Inflammatory macrophage treated with lipopolysaccharide for 1 hour (primary cell): ENCODE measurements around the gene ITPR1.

ENCODE experiments used
- DNase-seq, 2 donors: peaks; one replicate each; pipeline ENCODE4 v3.0.0-alpha.2; 2020 to 2022

The ITPR1 gene

DNA sequence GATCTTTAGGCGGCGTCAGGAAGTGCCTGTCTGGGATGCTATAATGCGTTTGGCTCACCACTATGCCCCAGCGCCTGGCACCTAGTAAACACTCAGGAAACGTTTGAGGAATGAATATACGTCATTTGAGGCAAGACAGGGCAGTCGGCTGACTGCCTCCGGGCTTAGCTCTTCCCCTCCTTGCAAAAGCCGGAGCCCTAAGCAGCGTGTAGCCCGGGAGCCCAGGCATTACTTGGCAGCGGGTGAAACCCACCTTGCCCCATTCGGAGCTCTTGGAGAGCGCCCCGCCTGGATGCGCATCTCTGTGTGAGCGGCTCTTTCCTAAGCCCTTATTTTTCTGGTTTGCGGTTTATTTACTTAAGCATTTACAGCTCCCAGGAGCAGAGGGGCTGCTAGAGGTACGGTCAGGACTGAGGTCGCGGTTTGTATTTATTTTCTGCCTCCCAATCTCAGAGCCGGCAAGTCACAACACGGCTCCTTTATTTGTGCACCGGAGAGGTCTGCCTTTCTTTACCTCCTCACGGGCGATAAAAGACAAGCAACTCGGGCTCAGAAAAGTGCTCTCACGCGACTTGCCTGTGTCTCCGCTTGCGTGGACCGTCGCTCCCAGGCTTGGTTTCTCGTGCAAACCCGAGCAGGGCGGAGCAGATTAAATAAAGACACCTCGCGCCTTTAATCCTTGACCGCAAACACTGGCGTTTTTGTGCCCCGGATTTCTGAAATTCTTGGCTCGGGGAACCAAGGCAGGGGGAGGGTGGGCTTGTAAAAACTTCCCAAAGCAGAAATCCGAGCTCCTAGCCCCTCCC lies 737 bp upstream of the ITPR1 start:
- DNase-seq, result peak; percentile 43 to 62

DNA sequence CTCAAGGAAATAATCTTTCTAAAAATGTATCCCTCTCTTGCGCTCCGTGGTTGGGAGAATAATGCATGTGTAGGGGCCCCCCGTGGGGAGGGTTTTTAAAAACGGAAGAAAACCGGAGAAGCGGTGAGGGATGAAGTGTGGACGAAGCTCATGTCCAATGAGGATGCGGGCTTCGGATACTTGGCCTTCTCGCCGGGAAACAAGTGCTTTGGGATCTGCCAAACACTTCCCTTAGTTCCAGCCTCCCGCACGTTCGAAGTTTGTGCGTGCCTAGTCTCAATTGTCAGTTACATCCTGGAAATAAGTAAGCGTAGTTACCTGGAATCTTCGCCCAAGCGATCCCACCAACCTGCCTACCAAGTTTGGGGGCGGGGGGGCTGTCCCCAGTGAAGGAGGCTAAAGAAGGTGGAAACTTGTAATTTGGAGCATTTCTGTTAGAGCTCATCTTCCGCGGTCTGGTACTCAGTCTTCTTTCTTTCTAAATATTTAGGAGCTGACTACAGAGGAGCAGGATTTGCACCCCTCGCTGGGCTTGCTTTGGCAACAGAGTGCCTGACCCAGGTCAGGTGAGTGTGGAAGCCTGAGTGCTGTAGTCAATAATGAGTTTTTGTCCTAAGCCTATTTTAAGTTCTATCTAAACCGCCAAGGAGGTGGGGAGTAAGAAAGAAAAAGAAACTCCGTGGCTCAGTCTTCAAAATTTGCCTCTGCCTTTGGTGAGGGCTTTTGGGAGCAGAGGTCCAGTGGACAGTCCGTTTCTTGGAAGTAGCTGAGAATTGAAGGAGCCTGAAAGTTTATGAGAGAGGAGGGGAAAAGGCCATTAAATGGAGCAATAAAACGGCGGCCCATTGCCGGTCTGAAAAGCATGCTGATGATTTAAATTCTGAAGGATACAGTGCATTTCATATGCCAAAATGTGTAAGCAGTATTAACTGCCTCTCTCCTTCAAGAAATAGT lies 1.1 kb downstream of the ITPR1 start:
- DNase-seq, result no peak

GRCh38 chr3:4494895-4495264 lies 1.7 kb downstream of the ITPR1 start:
- DNase-seq, result no peak

DNA sequence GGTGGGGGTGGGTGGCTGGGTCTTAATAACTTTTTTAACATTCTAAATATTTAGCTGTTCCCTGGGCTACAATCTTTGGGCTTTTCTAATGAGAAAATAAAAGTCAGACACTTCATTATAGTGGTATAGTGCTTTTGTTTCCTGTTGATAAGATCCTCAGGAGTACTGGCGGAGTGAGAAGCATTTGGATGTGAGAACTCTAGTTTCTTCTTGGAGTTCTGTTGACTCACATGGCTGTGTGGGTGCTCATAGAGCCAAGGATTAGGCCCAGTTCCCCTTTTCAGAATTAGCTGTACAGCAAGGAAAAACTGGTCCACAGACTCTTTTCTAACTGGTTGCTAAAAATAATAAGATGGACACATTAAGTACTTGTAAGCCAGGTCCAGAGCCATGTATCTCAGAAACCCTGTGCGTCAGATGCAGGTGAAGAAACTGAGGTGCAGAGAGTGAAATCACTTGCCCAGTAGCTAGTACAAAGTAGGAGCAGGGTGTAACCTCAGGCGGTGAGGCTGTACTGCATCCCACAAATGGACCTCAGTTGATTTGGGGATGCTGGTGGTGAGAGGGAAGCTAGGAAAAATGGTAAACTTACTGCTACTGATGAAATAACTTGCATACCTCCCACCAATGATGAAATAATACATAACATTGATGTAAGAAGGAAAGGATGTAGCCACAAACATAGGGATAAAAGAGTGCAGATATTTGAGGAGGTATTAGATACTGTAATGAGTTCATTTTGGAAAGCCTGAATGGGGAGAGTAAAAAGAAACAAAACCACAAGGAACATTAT lies 2.3 kb downstream of the ITPR1 start:
- DNase-seq, result peak; percentile 69 to 77

GRCh38 chr3:4496087-4496452 lies 2.9 kb downstream of the ITPR1 start:
- DNase-seq, result no peak

- no peak for DNase-seq
Observed at GRCh38 chr3:4497005-4497692, 4.0 kb downstream of the ITPR1 start.

DNA sequence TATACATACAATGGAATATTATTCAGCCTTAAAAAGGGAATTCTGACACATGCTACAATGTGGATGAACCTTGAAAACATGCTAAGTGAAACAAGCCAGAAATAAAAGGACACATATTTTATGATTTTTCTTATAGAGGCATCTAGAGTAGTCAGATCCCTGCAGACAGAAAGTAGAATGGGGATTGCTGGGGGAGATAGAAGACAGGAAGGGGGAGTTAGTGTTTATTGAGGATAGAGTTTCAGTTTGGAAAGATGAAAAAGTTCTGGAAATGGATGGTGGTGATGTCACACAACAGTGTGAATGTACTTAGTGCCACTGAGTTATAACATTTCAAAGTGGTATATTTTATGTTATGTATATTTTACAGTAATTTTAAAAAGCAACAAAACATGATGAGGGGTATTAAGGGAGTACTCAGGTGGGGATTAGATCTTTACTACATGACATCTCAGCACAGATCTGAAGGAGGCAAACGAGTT lies 4.7 kb downstream of the ITPR1 start:
- no peak for DNase-seq

DNA sequence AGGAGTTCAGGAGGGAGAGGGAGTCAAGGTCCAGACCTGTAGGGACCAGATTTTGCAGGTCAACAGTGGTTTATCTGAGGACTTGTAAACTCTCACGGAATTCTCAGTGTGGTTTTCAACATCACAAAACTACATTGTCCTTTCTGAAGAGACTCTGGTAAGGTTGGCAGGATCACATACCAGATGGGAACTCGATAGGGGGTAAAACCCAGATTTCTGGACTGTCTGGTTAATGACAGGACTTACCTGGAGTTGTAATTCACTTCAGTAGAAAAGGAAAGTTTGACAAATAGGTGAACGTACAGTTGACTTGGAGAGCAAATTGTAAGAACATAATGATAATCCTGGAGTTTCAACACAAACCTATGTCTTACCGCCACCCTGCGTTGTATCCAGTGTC lies 5.3 kb downstream of the ITPR1 start:
- DNase-seq, result no peak

- no peak for DNase-seq
Observed at GRCh38 chr3:4501437-4501836, 8.3 kb downstream of the ITPR1 start.

- no peak for DNase-seq
Observed at GRCh38 chr3:4501927-4502326, 8.8 kb downstream of the ITPR1 start.

DNA sequence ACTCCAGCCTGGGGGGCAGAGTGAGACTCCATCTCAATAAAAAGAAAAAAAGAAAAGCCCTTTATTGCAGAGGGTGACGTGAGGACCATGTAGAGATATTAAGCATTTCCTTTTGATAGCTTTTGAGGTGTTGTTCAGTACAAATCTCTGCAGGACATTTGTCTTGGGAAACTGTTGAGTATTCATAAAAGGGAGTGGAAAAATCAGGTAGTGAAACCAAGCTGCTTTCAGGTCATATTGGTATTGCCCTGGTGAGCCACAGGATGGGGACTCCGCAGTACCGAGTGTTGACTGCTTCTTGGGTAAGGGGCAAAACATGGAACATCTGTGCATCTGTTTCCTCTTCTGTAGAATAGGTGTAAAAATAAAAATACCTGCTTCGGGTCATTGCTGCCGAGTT lies 9.9 kb downstream of the ITPR1 start:
- DNase-seq, result no peak

GRCh38 chr3:4504340-4505261 lies 11.5 kb downstream of the ITPR1 start:
- DNase-seq, result peak; percentile 31 to 49

GRCh38 chr3:4505688-4506558 lies 12.8 kb downstream of the ITPR1 start:
- no peak for DNase-seq

- DNase-seq, result no peak
Observed at GRCh38 chr3:4506559-4507023, 13.4 kb downstream of the ITPR1 start.

DNA sequence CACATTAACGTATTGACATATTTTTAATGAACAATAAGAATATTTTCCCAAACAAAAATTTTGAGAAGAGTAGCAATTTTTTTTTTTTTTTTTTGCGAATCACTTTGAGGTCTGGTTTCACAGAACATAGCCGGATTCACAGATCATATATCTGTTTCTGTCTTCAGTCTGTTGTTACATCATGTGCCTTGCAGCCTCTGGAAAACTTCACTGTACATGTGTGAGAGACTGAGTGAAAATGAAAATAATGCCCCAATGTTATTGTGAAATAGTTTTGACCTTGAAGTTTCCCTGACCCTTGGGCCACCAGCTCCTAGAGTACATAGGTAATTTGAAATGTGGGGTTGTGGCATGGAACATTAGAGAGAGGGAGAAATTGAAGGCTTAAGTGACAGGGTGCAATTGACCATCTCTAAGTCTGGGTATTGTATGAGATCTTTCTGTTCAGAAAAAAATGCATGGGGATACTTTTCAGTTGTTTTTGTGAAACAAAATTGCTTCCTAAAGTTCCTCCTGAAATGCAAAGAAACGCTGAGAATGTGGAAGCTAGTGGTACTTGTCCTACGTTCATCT lies 14.0 kb downstream of the ITPR1 start:
- peak in 1 of 2 donors; percentile 23 for DNase-seq

DNA sequence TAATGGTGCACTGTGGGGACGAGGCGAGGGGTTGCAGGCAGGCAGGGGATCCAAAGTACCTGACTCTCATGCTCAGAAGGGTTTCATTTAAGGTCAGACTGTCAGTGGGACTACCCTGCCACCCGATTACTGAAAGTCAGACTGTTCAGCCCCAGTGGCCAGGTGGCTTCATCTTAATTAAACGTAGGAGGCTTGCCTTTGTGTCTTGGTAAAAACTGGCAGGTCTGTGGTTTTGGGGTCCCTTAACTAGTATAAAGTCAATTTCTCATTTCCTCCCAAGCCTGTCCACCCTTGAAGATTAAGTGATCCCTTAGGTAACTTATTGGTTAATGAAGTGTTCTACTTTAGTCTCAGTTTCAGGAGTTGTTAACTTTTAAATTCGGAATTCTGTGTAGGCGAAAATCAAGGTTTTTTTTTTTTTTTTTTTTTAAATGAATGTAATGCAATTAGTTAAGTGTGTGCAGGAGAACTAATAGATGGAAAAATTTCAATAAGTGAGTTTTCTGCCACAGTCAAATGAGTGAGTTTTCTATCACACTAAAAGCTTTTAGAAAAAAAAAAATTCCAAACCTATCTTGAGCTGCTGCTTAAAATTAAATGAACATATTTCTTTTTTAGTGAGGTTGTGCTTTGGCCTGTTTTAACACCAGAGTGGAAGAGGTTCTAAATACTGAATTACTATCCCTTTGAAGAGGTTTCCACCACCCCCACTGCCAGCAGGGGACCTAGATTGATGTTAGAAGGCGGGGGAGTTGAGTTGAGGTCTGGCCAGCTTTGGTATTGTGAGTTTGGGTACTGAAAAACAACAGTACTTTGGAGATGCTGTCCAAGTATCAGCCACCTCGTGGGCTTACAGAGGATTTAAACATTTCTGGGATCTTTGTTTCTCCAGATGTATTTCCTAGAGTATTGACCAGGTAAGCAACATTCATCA lies 15.2 kb downstream of the ITPR1 start:
- DNase-seq, result no peak

DNA sequence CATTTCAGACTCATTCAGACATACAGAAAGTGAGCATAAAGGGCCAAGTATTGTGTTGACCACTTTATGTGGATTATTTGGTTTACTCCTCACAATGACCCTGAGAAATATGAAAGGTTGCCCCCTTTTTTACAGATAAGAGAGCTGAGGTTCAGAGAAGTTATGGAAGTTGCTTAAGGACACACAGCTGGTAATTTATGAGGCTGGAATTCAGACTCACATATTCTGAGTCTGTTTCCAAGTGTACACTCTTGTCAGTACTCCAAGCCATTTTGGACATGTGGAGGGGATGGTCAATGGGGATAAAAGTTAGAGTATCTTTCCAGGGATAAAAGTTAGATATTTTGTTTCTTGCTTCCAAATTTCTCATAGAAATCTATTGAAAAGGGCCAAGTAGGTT lies 15.9 kb downstream of the ITPR1 start:
- no peak for DNase-seq

DNA sequence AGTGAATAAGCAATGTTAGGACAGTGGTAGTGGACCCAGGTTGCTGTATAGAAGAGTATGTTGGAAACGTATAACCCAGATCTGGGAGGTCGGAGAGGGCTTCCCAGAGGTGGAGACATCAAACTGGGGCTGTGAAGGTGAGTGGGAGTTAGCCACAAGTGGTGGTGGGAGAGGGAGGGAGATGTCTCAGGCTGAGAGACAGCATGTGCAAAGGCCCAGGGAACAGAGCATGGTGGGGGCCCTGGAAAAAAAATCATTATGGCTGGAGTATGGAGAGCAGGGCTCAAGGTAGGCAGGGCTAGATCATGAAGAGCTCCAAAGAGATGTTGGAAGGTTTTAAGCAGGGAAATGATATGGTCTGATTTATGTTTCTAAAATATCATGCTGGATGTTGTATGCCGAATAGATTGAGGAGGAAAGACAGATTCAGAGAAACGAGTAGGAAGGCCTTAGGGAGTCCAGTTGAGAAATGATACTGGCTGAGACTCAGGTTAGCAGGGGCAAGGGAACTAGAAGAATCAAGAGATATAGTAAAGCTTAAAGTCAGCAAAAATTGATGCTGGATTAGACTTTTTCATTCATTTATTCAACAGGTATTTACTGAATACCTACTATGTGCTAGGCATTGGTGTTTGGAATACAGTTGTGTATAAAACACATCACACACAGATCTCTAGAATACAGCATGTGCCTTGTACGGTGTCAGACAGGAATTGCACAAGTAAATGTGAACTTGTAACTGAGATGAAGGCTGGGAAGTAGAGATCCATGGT lies 17.0 kb downstream of the ITPR1 start:
- no peak for DNase-seq
